ENCODE results near the gene TAS2R60.
"Not testable (repeated sequence)": the region's sequence is repeated elsewhere in the genome, so short reads cannot be mapped to it uniquely, and the experiment has no call there.

TAS2R60 gene

GRCh38 chr7:143479055-143479766, 36.0 kb downstream of the TAS2R60 start:
- DNase-seq = no peak

DNA sequence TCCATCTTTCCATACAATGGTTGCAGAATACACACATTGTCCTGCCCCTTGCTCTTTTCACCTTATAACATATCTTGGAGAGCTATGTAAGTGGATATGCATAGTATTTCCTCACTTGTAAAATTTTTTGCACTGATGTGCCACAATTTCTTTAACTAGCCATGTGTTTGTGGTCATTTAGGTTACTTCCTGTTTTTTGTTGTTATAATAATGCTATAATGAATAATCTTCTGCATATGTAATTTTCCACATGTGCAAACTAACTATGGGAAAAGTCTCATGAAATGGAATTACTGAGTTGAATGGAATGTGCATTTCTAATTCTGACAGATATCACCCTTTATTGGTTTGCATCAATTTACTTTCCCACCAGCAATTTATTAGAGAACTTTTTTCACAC, 37.2 kb downstream of the TAS2R60 start:
- no peak for DNase-seq

DNA sequence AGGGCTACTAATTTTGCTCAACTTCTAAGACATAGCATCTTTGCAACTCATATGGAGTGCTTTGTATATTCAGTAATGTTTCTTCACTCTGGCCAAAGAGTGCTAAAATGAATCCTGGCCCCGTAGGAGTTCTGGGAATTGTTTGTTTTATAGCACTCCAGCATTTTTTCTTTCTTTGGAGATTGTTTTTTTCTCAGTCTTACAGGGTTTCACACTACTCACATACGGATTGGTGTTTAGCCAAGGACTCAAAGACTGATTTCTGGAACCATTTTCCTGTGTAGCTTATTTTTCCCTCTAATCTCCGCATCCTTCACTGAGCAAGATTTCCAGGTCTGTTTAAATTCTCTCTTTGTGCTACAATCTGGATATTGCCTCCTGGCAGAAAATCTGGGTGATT, 40.9 kb downstream of the TAS2R60 start:
- DNase-seq = no peak

DNA sequence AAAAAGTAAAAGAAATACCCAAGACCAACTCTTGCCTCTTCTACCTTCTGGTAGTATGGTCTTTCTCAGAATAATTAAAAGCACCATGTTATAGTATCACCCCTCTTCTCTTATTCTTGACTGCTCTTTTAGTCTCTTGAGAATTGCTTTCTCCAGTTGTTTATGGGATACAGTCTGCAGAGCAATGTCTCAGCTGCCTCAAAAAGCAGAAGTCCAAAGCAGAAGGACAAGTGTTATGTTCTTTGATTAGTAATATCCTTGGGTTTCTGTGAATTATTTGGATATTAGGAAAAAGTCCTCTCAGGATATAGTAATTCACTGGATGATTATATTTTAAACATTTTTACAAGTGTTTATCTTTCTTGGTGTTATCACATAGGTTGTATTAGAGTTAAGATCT, 41.8 kb downstream of the TAS2R60 start:
- DNase-seq = no peak

- DNase-seq = no peak
Measured at GRCh38 chr7:143485500-143485899, 42.2 kb downstream of the TAS2R60 start.

- not testable (repeated sequence) for DNase-seq
Measured at GRCh38 chr7:143486266-143486665, 43.0 kb downstream of the TAS2R60 start.

DNA sequence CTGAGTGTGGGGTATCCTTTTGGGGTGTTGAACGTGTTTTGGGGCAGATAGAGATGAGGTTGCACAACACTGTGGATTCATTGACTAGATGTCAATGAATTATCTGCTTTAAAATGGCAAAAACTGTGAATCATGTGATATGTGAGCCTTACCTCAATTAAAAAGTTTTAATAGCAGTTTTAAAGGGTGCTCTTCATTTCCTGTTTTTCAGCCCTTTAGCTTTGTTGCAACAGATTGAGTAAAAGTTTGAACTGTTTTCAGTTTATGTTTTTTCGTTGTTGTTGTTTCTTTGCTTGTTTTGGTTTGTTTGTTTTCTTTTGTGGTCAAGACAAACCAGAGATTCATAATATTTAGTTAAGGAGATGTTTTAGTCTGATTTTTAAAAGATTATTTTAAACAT, 43.8 kb downstream of the TAS2R60 start:
- DNase-seq = no peak

GRCh38 chr7:143487566-143487965, 44.3 kb downstream of the TAS2R60 start:
- no peak for DNase-seq

- no peak for DNase-seq
Measured at GRCh38 chr7:143490717-143491306, 47.6 kb downstream of the TAS2R60 start.

- peak; percentile 29 for DNase-seq
Measured at GRCh38 chr7:143492043-143492471, 48.8 kb downstream of the TAS2R60 start.

DNA sequence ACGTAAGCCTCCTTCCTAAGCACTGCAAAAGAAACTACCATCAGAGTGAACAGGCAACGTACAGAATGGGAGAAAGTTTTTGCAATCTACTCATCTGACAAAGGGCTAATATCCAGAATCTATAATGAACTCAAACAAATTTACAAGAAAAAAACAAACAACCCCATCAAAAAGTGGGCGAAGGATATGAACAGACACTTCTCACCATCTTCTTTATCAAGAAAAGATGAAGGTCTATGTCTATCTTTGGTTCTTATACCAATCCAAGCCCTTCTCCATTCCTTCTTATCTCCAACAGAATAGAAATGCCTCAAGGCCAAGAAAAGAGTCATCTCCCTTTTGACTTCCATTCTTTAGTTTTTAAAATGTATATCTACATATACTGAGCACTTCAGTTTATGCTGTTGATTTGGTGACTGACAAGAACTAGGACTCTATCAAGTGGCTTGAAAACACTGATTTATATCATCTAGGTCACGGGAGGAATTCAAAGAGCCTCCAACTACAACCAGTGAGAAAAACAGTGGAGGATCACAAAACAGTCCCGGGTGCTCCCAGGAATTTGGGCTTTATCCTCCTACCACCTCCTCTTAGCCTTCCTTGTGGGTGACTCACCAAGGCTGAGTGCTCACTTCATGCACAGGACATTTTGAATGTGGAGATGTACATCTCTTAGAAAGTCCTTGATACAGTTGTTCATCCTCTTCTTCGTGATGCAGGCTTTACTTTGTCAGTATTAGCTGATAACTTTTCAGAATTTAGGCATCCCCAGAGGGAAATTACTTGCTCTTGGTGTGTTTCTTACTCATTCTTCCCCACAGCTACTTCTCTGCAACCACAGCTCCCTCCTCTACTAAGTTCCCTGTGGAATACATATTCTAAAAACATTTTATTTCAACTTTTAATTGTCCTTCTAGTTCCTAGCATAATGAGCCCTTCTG, 49.8 kb downstream of the TAS2R60 start:
- no peak for DNase-seq

GRCh38 chr7:143493751-143494150, 50.5 kb downstream of the TAS2R60 start:
- no peak for DNase-seq

All from CD4-positive, alpha-beta T cell treated with Interleukin-4 for 4 hours (primary cell).